MG63 (cell line): ENCODE data around the gene TIGD6. TPM values are rescaled to one million over a fixed set of nuclear protein-coding genes. Genes with fewer than 3 reads are reported as not detected.

Source experiments
- DNase-seq: peaks from one replicate; pipeline ENCODE4 v3.0.0-alpha.2; 2020
- H3K27me3 ChIP-seq: fragments of 250-450 bp; sonication (Bioruptor Pico); 2 replicates; pipeline ENCODE4 v1.5.1; 2020; ENCODE audit warnings: mild to moderate bottlenecking, moderate library complexity
- H3K36me3 ChIP-seq: fragments of 250-450 bp; sonication (Bioruptor Pico); 2 replicates; pipeline ENCODE4 v1.5.1; 2020; ENCODE audit warnings: mild to moderate bottlenecking, moderate library complexity
- H3K4me3 ChIP-seq: fragments of 250-450 bp; sonication (Bioruptor Pico); 2 replicates; pipeline ENCODE4 v1.5.1; 2020; ENCODE audit warnings: mild to moderate bottlenecking, moderate library complexity
- H3K9me3 ChIP-seq: fragments of 250-450 bp; sonication (Bioruptor Pico); 2 replicates; pipeline ENCODE4 v1.5.1; 2020; ENCODE audit warnings: mild to moderate bottlenecking, moderate library complexity
- total RNA-seq: library from RNA; depleted of rRNA; stranded (reverse); fragments of >200 nt; shearing (Covaris generic); gene quantifications from 2 replicates; pipeline ENCODE4 v1.2.3, GENCODE V29; 2014; ENCODE audit warnings: low replicate concordance

TIGD6 gene
- total RNA-seq, 1 experiment from 2014 or later: 6.6 TPM

DNA sequence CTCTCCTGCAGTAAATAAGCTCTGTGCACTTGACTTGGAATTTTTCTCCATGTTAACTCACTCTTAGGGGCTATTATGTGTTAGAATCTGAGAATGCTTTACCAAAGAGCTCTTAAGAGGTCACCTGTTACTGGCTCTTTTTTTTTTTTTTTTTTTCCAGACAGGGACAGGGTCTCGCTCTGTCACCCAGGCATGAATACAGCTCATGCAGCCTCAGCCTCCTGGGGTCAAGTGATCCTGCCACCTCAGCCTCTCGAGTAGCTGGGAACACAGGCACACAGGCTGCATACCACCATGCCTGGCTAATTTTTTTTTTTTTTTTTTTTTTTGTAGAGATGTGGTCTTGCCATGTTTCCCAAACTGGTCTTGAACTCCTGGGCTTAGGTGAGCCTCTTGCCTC lies 22.2 kb upstream of the TIGD6 start:
- DNase-seq: no peak
- no peak overlapping the region for H3K4me3 ChIP-seq
- peaks cover 87% of the 10 kb centered on the region for H3K36me3 ChIP-seq
- H3K27me3 ChIP-seq: no peaks in the 10 kb centered on the region
- no peaks in the 10 kb centered on the region for H3K9me3 ChIP-seq

DNA sequence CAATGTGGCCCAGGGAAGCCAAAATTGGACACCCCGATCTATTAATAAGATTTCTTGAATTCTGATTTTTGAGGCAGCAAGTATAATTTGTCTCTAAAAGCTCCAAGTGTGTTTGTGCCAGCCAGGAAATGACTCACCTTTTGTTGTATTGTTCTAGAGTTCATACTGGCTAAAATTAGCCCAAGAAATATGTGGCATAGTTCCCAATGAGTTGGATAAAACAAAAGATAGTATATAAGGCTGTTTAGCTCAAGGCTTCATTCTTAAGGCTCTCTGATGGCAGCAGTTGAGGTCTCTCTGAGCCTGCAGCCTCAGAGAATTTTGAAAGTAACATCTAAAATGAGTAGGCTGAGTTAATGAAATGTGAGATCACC lies 21.7 kb upstream of the TIGD6 start:
- DNase-seq: peak; percentile 79
- no peak overlapping the region for H3K4me3 ChIP-seq
- H3K36me3 ChIP-seq: peaks cover 82% of the 10 kb centered on the region
- no peaks in the 10 kb centered on the region for H3K9me3 ChIP-seq
- H3K27me3 ChIP-seq: no peaks in the 10 kb centered on the region

DNA sequence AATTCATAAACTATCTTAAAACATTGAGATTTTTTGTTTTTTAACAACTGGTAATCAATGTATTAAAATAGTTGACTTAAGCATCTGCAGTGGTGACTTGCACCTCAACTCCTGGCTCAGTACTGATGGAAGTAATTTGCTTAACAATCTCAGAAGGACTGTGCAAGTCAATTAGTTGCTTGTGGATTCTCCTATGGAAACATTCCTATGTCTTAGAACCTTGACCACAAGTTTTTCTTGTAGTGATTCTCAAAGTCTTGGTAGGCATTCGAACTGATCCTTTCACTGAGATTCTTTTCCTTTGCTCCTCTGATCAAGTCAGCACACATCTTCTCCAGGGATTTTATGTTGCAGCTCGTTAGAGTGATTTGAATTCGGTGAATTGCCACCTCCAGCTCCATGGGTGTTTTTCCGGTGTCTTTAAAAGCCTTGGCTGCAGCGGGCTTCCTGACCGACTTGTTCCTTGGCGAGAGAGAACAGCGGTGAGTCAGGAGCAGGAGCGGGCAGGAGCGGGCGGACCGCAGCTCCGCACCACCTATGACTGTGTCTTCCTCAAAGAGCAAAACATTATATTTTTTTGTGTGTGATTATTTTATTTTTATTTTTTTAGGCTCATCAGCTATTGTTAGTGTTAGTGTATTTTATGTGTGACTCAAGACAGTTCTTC lies 21.2 kb upstream of the TIGD6 start:
- peaks cover 2% of the 10 kb centered on the region for H3K9me3 ChIP-seq
- H3K36me3 ChIP-seq: peaks cover 82% of the 10 kb centered on the region
- no peak overlapping the region for H3K4me3 ChIP-seq
- no peaks in the 10 kb centered on the region for H3K27me3 ChIP-seq
- DNase-seq: peak; percentile 69

DNA sequence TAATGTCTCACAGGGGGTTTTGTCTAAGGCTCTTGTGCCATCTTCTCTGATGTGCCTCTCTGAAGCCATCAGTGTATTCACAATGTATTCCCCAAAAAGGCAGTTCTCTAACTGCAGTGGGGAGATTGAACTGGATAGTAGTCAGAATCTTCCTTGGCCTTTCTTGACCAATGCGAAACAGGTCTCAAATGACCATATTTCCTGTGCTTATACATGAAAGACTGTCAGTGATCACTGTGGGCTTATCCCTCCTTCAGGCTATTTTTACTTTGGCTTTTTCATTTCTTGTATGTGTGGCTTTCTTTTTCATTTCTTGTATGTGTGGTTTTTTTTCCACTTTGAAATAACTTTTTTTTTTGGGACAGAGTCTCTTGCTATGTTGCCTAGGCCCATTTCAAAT lies 19.8 kb upstream of the TIGD6 start:
- Histone ChIP-seq H3K9me3 (peaks cover 14% of the 10 kb centered on the region), H3K27me3 (no peaks in the 10 kb centered on the region), H3K4me3 (no peak overlapping the region), H3K36me3 (peaks cover 83% of the 10 kb centered on the region)
- no peak for DNase-seq

DNA sequence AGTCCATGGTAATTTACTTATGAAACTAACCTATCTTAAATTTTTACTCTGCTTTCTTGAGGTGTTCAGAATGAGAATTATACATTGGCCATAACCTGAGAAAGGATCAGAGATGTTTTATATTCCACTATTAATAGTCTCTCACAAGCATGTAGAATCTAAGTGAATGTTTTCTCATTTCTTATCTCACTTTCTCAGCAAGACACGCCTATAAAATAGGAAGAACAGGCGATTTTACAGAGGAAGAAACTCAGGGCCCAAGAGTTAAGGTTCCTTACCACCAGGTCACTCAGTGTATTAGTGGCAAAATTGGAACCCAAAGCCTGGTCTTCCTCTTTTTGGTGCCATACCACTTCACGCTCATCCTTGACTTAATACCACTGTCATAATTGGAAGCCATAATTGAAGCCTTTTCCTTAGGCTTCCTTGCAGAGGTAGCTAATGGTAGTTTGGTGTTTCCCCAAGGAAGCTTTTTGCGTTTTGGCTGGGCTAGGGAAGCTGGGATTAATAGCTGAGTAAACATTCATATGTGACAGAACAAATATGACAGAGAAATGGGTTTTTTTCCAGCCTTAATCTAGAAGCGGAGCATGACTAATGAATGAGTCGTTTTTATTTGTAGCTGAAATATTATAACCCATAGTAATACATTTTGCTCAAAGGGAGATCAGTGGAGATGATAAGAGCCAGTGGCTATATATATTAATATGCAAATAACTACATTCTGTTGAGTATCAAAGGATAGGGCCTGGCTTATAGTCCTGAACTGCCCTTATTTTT lies 17.0 kb upstream of the TIGD6 start:
- Histone ChIP-seq H3K4me3 (no peak overlapping the region), H3K36me3 (peaks cover 88% of the 10 kb centered on the region), H3K27me3 (no peaks in the 10 kb centered on the region), H3K9me3 (peaks cover 30% of the 10 kb centered on the region)
- peak; percentile 56 for DNase-seq

DNA sequence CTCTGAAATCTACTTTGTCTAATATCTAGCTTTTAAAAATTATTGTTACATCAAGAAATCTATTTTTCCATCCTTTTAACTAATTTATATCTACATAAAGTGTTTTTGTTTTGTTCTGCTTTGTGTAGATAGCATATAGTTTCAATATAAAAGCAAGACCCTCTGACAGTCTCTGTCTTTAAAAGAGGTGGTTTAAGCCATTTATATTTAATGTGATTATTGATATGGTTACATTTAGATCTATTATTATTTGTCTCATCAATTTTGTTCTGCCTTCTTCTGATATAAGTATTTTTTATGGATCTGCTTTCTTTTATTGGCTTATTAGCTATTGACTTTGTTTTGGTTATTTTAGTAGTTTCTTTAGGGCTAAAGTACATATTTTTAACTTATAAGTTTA lies 16.1 kb upstream of the TIGD6 start:
- Histone ChIP-seq H3K36me3 (peaks cover 93% of the 10 kb centered on the region), H3K4me3 (no peak overlapping the region), H3K9me3 (peaks cover 30% of the 10 kb centered on the region), H3K27me3 (no peaks in the 10 kb centered on the region)
- DNase-seq: no peak

DNA sequence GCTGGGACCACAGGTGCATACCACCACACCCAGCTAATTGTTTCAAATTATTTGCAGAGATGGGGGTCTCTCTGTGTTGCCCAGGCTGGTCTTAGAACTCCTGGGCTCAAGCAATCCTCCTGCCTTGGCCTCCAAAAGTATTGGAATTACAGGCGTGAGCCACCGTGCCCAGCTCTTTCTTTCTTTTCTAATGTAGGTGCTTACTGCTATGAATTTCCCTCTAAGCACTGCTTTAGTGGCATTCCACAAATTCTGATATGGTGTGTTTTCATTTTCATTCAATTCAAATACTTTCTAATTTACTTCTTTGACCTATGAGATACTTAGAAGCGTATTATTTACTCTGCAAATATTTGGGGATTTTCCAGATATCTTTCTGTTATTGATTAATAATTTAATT lies 15.0 kb upstream of the TIGD6 start:
- no peak for DNase-seq
- Histone ChIP-seq H3K9me3 (peaks cover 30% of the 10 kb centered on the region), H3K27me3 (no peaks in the 10 kb centered on the region), H3K36me3 (peaks cover 91% of the 10 kb centered on the region), H3K4me3 (no peak overlapping the region)

DNA sequence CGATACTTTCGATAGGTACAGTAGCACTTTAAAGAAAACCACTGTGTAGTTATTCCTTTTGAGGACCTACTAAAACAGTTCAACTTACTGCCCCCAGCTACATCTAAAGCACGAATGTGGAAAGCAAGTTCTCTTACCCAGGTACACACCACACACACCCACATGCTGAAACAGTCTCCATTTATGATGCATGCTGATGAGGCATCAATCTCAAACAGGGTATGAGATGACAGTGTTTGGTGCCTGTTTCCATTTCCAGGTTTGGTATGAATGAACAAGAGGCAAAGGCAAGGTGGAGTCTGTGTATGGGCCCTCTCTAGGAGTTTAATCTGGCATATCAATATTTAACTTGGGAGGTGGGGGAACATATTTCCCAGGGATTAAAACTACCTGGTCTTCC lies 14.0 kb upstream of the TIGD6 start:
- H3K4me3 ChIP-seq: no peak overlapping the region
- no peaks in the 10 kb centered on the region for H3K27me3 ChIP-seq
- peaks cover 91% of the 10 kb centered on the region for H3K36me3 ChIP-seq
- DNase-seq: no peak
- H3K9me3 ChIP-seq: peaks cover 30% of the 10 kb centered on the region

DNA sequence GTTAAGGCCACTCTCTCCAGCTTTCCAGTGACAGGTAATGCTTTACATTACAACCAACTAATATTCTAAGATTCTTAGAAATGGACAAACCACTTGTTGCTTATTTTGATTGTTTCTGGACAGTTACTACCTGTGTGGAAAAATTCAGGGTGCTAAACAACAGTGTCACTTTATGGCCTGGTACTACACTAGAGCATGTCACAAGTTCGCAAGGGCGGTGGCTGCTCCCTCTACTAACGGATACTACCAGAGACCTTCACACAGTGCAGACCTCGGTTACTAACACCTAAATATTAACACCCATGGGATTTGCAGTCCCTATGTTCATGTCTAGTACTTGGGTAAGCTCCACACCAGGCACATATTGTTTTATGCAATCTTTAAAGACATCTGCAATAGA lies 13.5 kb upstream of the TIGD6 start:
- Histone ChIP-seq H3K36me3 (peaks cover 91% of the 10 kb centered on the region), H3K9me3 (peaks cover 30% of the 10 kb centered on the region), H3K27me3 (no peaks in the 10 kb centered on the region), H3K4me3 (no peak overlapping the region)
- DNase-seq: no peak

DNA sequence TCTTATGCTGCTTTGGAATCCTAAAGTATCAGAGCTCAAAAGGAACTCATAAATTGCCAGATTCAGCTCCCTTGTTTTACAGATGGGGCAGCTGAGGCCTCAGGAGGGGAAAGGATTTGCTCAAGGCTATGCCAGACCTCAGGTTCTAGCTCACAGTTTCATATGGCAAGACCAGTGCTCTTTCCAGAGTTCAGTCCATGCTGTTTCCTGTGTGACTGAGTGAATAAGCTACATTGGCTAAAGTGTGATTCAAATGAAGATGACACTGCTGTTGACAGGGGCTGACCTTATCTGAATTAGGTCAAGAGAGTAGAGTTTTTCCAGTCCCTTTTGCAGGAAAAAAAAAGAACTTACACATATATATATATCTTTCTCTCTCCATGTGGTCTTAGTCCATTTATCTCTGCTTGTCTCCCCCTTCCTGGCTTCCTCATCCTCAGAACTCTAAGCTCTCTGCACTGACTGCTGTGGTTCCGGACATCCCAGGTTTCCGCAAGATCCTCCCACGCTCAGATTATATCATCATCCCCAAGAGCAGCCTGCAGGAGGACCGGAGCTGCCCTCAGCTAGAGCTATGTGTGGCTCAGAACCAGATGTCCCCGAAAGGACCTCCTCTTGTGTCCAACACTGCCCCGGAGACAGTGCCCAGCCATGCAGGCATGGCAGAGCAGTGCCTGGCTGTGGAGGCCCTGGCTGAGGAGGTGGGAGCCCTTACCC lies 9.4 kb upstream of the TIGD6 start:
- no peak for DNase-seq
- Histone ChIP-seq H3K36me3 (peaks cover 96% of the 10 kb centered on the region), H3K27me3 (no peaks in the 10 kb centered on the region), H3K4me3 (no peak overlapping the region), H3K9me3 (peaks cover 12% of the 10 kb centered on the region)

DNA sequence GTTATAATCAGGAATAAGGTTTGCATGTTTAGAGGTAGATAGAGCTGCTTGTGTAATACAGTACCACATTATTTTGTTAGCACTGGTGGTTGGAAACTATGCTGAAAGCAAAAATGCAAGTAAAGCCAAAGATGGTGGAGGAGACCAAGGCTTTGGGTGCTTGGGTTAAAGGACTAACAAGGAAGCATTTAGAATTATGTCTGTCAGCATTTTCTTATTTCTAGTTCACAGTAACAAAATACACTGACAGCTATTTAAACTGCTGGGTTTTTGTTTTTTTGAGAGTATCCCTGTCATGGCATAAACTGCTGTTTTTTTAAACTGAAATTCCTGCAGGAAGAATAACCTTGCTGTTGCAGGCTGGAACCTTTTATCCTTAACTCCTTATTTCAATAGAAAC lies 6.6 kb upstream of the TIGD6 start:
- Histone ChIP-seq H3K36me3 (peaks cover 92% of the 10 kb centered on the region), H3K27me3 (no peaks in the 10 kb centered on the region), H3K9me3 (no peaks in the 10 kb centered on the region), H3K4me3 (no peak overlapping the region)
- no peak for DNase-seq

DNA sequence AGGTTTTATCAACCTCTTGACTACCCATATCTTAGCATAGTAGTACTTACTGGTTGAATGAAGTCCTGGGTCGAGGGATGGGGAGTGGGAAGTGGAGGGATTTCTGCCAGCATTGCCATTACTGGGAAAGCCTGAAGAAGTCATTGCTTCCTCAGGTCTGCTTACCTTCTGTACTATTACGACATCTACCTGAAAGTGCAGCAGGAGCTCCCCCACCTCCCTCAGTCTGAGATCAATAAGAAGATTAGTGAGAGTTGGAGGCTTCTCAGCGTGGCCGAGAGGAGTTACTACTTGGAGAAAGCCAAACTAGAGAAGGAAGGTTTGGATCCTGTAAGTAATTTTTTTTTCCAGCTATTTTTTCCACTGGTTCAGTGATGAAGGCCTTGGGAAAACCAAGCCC lies 5.9 kb upstream of the TIGD6 start:
- Histone ChIP-seq H3K36me3 (peaks cover 89% of the 10 kb centered on the region), H3K4me3 (no peak overlapping the region), H3K9me3 (no peaks in the 10 kb centered on the region), H3K27me3 (no peaks in the 10 kb centered on the region)
- DNase-seq: no peak

DNA sequence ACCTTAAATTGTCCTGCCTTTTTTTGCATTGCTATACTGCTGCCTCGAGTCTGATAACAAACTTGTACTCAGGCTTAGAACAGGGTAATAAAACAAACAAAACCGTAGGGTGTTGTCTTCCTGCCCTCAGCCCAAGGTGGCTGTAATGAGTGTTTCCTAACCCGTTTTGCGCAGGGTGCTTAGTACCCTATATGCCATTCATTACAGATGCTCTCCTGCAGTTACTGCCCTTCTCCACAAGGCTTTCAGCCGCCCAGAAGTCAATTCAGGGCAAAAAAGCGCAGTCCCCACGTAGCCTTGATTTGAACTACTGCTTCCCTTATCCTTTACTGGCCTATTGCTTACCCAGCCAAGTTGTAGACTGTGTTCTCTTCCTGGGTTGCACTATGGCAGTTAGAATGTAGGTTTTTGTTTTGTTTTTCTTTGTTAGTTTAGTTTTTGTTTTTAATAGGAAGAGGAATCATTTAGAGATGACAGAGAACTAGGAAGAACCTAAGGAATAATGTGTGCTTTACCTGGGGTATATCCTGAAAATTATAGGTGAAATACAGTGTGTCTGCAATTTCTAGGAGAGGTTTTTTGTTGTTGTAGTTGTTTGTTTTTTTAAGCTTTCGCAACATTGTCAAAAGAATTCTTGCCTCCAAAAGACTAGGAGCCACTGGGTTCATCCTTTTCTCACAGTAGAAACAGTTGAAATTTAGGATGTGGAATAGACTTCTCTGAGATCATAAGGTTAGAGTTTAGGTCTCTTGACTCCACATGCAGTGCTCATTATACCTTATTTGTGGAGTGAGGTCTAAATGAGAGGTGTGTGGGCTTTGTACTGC lies 1.4 kb upstream of the TIGD6 start:
- no peaks in the 10 kb centered on the region for H3K27me3 ChIP-seq
- H3K36me3 ChIP-seq: peaks cover 55% of the 10 kb centered on the region
- no peaks in the 10 kb centered on the region for H3K9me3 ChIP-seq
- DNase-seq: peak; percentile 75
- H3K4me3 ChIP-seq: peak overlapping the region; percentile 94

DNA sequence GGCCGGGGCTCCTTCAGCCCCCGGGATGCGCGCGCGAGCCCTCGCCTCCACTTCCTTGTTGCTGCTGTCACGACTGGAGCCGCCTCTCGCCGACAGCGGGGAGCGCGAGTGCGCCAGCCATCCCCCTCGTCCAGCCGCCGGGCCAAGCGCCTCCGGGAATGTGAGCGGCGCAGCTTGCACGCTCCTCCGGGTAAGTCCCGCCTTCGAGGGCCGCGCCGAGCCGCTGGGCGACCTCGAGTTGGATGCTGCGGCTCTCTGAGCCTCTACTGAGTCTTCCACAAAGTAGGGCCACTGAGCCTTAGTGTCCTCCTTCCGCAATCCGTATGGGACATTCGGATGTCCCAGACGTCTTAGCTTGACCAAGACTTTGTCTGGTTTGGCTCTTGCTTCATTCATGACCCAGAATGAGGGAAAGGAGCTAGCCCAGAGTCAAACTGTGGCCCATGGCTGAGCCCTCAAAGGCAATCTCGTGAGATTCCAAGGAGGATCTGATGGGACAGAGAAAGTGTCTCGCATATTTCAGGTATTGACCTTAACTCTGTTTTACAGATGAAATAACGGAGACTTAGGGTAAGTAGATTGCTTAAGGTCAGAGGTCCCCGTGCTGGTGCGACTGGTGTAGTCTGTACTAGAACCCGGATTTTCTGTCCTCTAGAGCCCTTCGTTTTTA lies 671 bp upstream of the TIGD6 start:
- DNase-seq: peak; percentile 54
- Histone ChIP-seq H3K4me3 (peak overlapping the region; percentile 94), H3K27me3 (no peaks in the 10 kb centered on the region), H3K36me3 (peaks cover 47% of the 10 kb centered on the region), H3K9me3 (no peaks in the 10 kb centered on the region)

DNA sequence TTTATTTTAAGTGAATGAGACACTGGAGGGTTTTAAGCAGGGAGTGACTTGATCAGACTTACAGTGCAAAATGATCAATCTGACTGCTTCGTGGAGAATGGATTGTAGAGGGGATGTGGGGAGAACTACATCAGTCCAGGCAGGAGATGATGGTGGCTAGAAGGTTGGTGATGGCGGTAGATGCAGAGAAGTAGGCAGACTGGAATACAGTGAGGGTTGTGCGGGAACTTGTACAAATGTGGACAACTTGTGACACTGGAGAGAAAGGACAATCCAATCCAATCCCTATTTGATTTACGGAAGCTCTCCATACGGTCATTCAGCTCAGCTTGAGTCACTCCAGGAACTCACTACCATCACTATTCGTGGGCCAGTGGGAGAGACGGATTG lies 593 bp downstream of the TIGD6 start:
- DNase-seq: no peak
- H3K36me3 ChIP-seq: peaks cover 42% of the 10 kb centered on the region
- H3K27me3 ChIP-seq: no peaks in the 10 kb centered on the region

DNA sequence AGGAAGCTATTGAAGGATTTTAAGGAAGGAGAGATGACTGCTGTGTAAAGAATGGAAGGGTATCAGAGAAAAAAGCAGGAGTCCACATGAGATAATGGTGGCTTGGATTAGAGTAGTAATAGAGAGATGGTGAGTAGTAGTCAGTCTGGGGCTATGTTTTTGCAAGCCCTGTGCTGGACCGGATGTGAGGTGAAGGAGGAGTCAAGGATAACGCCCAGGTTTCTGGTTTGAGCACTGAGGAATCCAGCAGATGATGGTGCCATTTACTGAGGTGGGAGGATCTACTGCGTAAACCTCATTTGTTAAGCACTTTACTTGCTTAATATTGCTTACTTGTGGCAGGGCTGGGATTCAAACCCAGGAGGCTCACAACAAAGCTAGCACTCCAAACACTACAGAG lies 1.1 kb downstream of the TIGD6 start:
- no peaks in the 10 kb centered on the region for H3K9me3 ChIP-seq
- peaks cover 37% of the 10 kb centered on the region for H3K36me3 ChIP-seq
- DNase-seq: no peak
- H3K4me3 ChIP-seq: peak overlapping the region; percentile 94
- no peaks in the 10 kb centered on the region for H3K27me3 ChIP-seq

More for the DNA sequence above, 593 bp downstream of the TIGD6 start:
- no peaks in the 10 kb centered on the region for H3K9me3 ChIP-seq
- H3K4me3 ChIP-seq: peak overlapping the region; percentile 94
